SK-N-SH (cell line): ENCODE results near the gene NRM. TPM values are rescaled to one million over a fixed set of nuclear protein-coding genes. Genes with fewer than 3 reads are reported as not detected.

ENCODE experiments used
- CTCF ChIA-PET: fragments of 300-600, 350-600 bp; formaldehyde crosslinking; extraction: SDS; loops from one replicate; lab custom pipeline; 2021; lab: Yijun Ruan, JAX
- POLR2A ChIA-PET: fragments of 350-600 bp; sonication (Branson Sonifier 250); formaldehyde crosslinking; extraction: SDS; loops from one replicate; lab custom pipeline; 2020; ENCODE audit warnings: antibody characterized with exemption, inconsistent platforms; lab: Yijun Ruan, JAX
- DNase-seq: peaks from one replicate; pipeline ENCODE4 v3.0.0; 2012
- H2AFZ ChIP-seq: fragments of 200-600 bp; sonication (generic); 2 replicates; pipeline ENCODE4 v1.8.1; 2016; ENCODE audit warnings: antibody characterized with exemption, mild to moderate bottlenecking, low read depth
- H3F3A ChIP-seq: fragments of 200-600 bp; sonication (generic); replicated peaks from 2 replicates; pipeline ENCODE3; 2016; ENCODE audit warnings: antibody characterized with exemption, mild to moderate bottlenecking; ENCODE audit not compliant: insufficient read depth
- H3K27ac ChIP-seq, 2 experiments: fragments of 200-500 bp in 1 of 2; fragments of 200-600 bp in 1 of 2; sonication (Bioruptor generic) in 1 of 2; sonication (generic), shearing (Covaris generic) in 1 of 2; 2 replicates each; pipeline versions ENCODE4 v1.5.1 to v1.6.1; 2014 to 2016; ENCODE audit warnings: low read depth in 2 of 2, inconsistent platforms in 1 of 2, low read length in 1 of 2, mild to moderate bottlenecking in 1 of 2, mixed read lengths in 1 of 2
- H3K27me3 ChIP-seq: fragments of 200-600 bp; sonication (generic), shearing (Covaris generic); 2 replicates; pipeline ENCODE4 v1.6.1; 2016; ENCODE audit warnings: mixed run types; ENCODE audit not compliant: insufficient read depth
- H3K36me3 ChIP-seq, 2 experiments: fragments of 200-500 bp in 1 of 2; fragments of 200-600 bp in 1 of 2; sonication (Bioruptor generic) in 1 of 2; sonication (generic) in 1 of 2; replicated peaks in 1 of 2; 2 replicates each; pipeline versions ENCODE3 to v1.5.1; 2014 to 2016; ENCODE audit warnings: low read length in 1 of 2, mild to moderate bottlenecking in 1 of 2; ENCODE audit not compliant: insufficient read depth in 2 of 2, control insufficient read depth in 1 of 2
- H3K4me1 ChIP-seq, 2 experiments: fragments of 200-500 bp in 1 of 2; fragments of 200-600 bp in 1 of 2; sonication (Bioruptor generic) in 1 of 2; sonication (generic), shearing (Covaris generic) in 1 of 2; 2 replicates each; pipeline versions ENCODE4 v1.5.1 to v1.6.1; 2014 to 2016; ENCODE audit warnings: low read depth in 1 of 2, low read length in 1 of 2, mixed run types in 1 of 2; ENCODE audit not compliant: insufficient read depth in 2 of 2, control insufficient read depth in 1 of 2
- H3K4me2 ChIP-seq: fragments of 200-600 bp; sonication (generic), shearing (Covaris generic); 2 replicates; pipeline ENCODE4 v1.6.1; 2017; ENCODE audit warnings: mixed run types
- H3K4me3 ChIP-seq, 2 experiments: fragments of 200-500 bp in 1 of 2; fragments of 200-600 bp in 1 of 2; sonication (Bioruptor generic) in 1 of 2; sonication (generic), shearing (Covaris generic) in 1 of 2; 2 replicates each; pipeline versions ENCODE4 v1.5.1 to v1.8.1; 2014 to 2016; ENCODE audit warnings: low read depth in 2 of 2, inconsistent platforms in 1 of 2, low read length in 1 of 2, mild to moderate bottlenecking in 1 of 2, mixed read lengths in 1 of 2, moderate library complexity in 1 of 2
- H3K79me2 ChIP-seq: fragments of 200-600 bp; sonication (generic); 2 replicates; pipeline ENCODE4 v1.8.1; 2017; ENCODE audit warnings: mild to moderate bottlenecking; ENCODE audit not compliant: insufficient read depth
- H3K9ac ChIP-seq: fragments of 200-600 bp; sonication (generic); 2 replicates; pipeline ENCODE4 v1.6.1; 2017; ENCODE audit warnings: mixed run types
- H3K9me2 ChIP-seq: fragments of 200-600 bp; sonication (generic); 2 replicates; pipeline ENCODE4 v1.6.1; 2017; ENCODE audit warnings: mixed run types
- H3K9me3 ChIP-seq: fragments of 200-600 bp; sonication (generic); 2 replicates; pipeline ENCODE4 v1.6.1; 2017; ENCODE audit warnings: mixed run types, mild to moderate bottlenecking, moderate library complexity
- H4K20me1 ChIP-seq: fragments of 200-600 bp; sonication (generic); 2 replicates; pipeline ENCODE4 v1.6.1; 2017; ENCODE audit warnings: mild to moderate bottlenecking, mixed run types; ENCODE audit not compliant: insufficient read depth
- MEF2A ChIP-seq: IDR thresholded peaks from 2 replicates; pipeline ENCODE4 v1.4.0; 2012; ENCODE audit warnings: low read depth, borderline replicate concordance
- MXI1 ChIP-seq: IDR thresholded peaks from 2 replicates; pipeline ENCODE4 v1.6.1; 2012; ENCODE audit warnings: mild to moderate bottlenecking, low read depth, low read length, improper control_type of control experiment
- NRF1 ChIP-seq: IDR thresholded peaks from 2 replicates; pipeline ENCODE4 v1.6.1; 2012; ENCODE audit warnings: low read depth, mild to moderate bottlenecking, low read length
- RCOR1 ChIP-seq: fragments of 150-350 bp; IDR thresholded peaks from 2 replicates; pipeline ENCODE4 v1.6.1; 2017; ENCODE audit warnings: antibody characterized with exemption, low read length
- RXRA ChIP-seq: IDR thresholded peaks from 2 replicates; pipeline ENCODE4 v1.4.0; 2012; ENCODE audit warnings: low read depth, mild to moderate bottlenecking, borderline replicate concordance
- SIN3A ChIP-seq: IDR thresholded peaks from 2 replicates; pipeline ENCODE4 v1.6.1; 2012; ENCODE audit warnings: low read depth, mild to moderate bottlenecking, low read length, moderate library complexity, borderline replicate concordance
- TAF1 ChIP-seq: IDR thresholded peaks from 2 replicates; pipeline ENCODE4 v1.6.1; 2012; ENCODE audit warnings: low read depth, mild to moderate bottlenecking, low read length, moderate library complexity, borderline replicate concordance
- TEAD4 ChIP-seq: IDR thresholded peaks from 2 replicates; pipeline ENCODE4 v1.4.0; 2012; ENCODE audit warnings: mild to moderate bottlenecking, borderline replicate concordance; ENCODE audit not compliant: insufficient read depth
- WGBS: methylation state at CpG from one replicate; pipeline ENCODE4 v1.1.6; 2017; ENCODE audit warnings: low lambda C conversion rate; 5-methylcytosine and 5-hydroxymethylcytosine counted together
- polyA plus RNA-seq, 3 experiments: library from polyadenylated mRNA; depleted of rRNA; stranded (reverse); fragments of >200 nt; gene quantifications; 2 replicates each; pipeline ENCODE4 v1.2.3, GENCODE V29; 2012
- TF ChIP-seq, protein P1 (sequence below): IDR thresholded peaks from 2 replicates; pipeline ENCODE4 v1.4.0; 2012; ENCODE audit warnings: low read depth
- TF ChIP-seq, protein P2 (sequence below): fragments of 200-600 bp; sonication (generic); IDR thresholded peaks from 2 replicates; pipeline ENCODE4 v1.6.1; 2017; ENCODE audit warnings: antibody characterized with exemption, mild to moderate bottlenecking, moderate library complexity
- TF ChIP-seq, protein P3 (sequence below): IDR thresholded peaks from 2 replicates; pipeline ENCODE4 v1.4.0; 2012; ENCODE audit warnings: low read depth, borderline replicate concordance
- TF ChIP-seq, protein P4 (sequence below): IDR thresholded peaks from 2 replicates; pipeline ENCODE4 v1.4.0; 2012; ENCODE audit warnings: low read depth, borderline replicate concordance

NRM gene
- polyA plus RNA-seq, 1 of the 3 experiments (the other 2 are of a cell fraction), result 26.8 TPM

DNA sequence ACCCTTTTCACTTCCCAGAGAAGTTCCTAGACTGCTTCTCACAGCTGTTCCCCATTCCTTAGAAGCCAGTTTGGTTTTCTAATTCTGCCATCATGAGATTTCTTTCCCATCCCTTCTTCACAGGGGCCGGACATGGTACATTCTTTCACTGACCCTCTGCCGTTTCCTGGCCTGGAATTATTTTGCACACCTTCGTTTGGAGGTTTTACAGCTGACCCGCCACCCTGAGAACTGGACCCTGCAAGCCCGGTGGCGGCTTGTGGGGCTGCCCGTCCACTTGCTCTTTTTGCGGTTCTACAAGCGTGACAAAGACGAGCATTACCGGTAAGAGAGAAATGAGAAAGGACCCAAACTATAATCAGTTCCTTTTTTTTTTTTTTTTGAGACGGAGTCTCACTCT lies 39.6 kb downstream of the NRM start:
- no peak overlapping the region for H3K27ac ChIP-seq
- H3K36me3 ChIP-seq, result peaks cover 23 to 32% of the 10 kb centered on the region in 2 experiments
- H4K20me1 ChIP-seq, result no peaks in the 10 kb centered on the region
- H3K4me1 ChIP-seq, result peaks cover 0 to 6% of the 10 kb centered on the region in 2 experiments; a peak in 2 of 4 replicates
- no peak for DNase-seq
- no peaks in the 10 kb centered on the region for H3K9me2 ChIP-seq
- peaks cover 9% of the 10 kb centered on the region for H3F3A ChIP-seq
- ChIA-PET POLR2A (interaction anchor here (1.4 kb wide), 1 partner anchor 10 kb away, joined by 3 read pairs; no protein-coding TSS in a partner anchor), CTCF (interaction anchor here (0.9 to 2.6 kb wide), 3 partner anchors 22 to 80 kb away, joined by 3 to 8 read pairs (median 7); partner anchors contain the start of gene DHX16)
- no peak overlapping the region for H3K4me2 ChIP-seq
- WGBS, result 94% methylated on average over 12 of the region's 12 CpGs
- H3K9me3 ChIP-seq, result no peaks in the 10 kb centered on the region
- TF ChIP-seq, protein P1, sequence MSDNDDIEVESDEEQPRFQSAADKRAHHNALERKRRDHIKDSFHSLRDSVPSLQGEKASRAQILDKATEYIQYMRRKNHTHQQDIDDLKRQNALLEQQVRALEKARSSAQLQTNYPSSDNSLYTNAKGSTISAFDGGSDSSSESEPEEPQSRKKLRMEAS, result no peak
- TF ChIP-seq, protein P2, sequence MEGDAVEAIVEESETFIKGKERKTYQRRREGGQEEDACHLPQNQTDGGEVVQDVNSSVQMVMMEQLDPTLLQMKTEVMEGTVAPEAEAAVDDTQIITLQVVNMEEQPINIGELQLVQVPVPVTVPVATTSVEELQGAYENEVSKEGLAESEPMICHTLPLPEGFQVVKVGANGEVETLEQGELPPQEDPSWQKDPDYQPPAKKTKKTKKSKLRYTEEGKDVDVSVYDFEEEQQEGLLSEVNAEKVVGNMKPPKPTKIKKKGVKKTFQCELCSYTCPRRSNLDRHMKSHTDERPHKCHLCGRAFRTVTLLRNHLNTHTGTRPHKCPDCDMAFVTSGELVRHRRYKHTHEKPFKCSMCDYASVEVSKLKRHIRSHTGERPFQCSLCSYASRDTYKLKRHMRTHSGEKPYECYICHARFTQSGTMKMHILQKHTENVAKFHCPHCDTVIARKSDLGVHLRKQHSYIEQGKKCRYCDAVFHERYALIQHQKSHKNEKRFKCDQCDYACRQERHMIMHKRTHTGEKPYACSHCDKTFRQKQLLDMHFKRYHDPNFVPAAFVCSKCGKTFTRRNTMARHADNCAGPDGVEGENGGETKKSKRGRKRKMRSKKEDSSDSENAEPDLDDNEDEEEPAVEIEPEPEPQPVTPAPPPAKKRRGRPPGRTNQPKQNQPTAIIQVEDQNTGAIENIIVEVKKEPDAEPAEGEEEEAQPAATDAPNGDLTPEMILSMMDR, result no peak
- TF ChIP-seq RXRA, result no peak
- H3K27me3 ChIP-seq, result no peaks in the 10 kb centered on the region
- no peak overlapping the region for H2AFZ ChIP-seq
- peaks cover 25% of the 10 kb centered on the region; the same call in 1 of the 2 replicates for H3K79me2 ChIP-seq
- H3K4me3 ChIP-seq, result no peak overlapping the region
- no peak overlapping the region for H3K9ac ChIP-seq

DNA sequence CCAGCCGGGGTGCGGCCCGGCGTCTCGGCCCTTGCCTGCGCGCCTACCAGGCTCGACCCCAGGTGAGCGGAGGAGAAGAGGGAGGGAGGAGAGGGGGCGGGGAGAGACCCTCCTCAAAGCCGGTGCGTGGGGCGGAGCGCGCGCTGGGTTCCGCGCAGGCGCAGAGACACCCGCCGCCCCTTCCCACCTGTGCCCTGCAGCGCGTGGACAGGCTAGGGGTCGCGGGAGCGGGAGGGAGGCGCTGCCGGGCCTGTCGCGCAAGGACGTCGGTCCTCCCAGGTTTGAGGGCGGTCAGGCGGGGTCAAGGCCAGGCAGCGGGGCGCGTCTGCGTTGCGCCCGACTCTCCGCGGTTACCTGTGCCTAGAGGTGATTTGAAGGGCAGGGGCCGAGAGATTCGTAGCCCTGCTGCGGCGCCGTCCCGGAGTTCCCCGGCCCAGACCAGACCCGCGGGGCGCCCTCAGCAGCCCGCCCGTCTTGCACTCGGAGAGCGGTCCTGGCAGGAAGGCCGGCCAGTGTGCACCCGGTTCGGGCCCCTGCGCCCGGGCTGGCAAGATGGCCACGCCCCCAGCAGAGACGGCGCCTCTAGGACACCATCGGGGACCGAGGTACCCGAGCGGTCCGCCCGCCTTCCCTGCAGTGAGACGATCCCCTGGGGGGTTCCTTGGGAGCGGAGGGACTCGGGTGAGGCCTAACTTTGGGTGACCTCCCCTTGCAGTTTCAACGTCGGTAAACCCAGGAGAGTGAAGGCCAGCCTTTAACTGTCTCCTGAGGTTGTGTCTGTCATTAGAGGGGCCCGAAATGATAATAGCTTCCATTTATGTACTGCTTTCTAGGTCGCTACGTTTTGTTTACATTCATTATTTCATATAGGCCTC lies 43.3 kb downstream of the NRM start:
- DNase-seq, result peak; percentile 92
- Histone ChIP-seq H3K9me2 (no peaks in the 10 kb centered on the region), H2AFZ (peak overlapping the region; percentile 68), H3K9ac (peak overlapping the region; percentile 84), H3F3A (peaks cover 17% of the 10 kb centered on the region), H3K27ac (peak overlapping the region; percentile 77 to 94), H3K79me2 (peaks cover 32% of the 10 kb centered on the region), H3K4me2 (peak overlapping the region; percentile 97), H3K36me3 (peaks cover 26 to 35% of the 10 kb centered on the region in 2 experiments), H3K4me3 (peak overlapping the region; percentile 84), H3K27me3 (no peaks in the 10 kb centered on the region), H3K9me3 (no peaks in the 10 kb centered on the region), H4K20me1 (no peaks in the 10 kb centered on the region), H3K4me1 (peaks cover 0 to 6% of the 10 kb centered on the region in 2 experiments; a peak in 2 of 4 replicates)
- CTCF ChIA-PET, result interaction anchor here (0.6 to 0.9 kb wide), 4 partner anchors 18 to 815 kb away, joined by 3 read pairs; no protein-coding TSS in a partner anchor
- POLR2A ChIA-PET, result interaction anchor here (0.8 to 1.2 kb wide), 4 partner anchors 25 to 74 kb away, joined by 4 to 7 read pairs (median 4); partner anchors contain the start of gene DHX16
- TF ChIP-seq MEF2A, result no peak
- TF ChIP-seq, protein P3, sequence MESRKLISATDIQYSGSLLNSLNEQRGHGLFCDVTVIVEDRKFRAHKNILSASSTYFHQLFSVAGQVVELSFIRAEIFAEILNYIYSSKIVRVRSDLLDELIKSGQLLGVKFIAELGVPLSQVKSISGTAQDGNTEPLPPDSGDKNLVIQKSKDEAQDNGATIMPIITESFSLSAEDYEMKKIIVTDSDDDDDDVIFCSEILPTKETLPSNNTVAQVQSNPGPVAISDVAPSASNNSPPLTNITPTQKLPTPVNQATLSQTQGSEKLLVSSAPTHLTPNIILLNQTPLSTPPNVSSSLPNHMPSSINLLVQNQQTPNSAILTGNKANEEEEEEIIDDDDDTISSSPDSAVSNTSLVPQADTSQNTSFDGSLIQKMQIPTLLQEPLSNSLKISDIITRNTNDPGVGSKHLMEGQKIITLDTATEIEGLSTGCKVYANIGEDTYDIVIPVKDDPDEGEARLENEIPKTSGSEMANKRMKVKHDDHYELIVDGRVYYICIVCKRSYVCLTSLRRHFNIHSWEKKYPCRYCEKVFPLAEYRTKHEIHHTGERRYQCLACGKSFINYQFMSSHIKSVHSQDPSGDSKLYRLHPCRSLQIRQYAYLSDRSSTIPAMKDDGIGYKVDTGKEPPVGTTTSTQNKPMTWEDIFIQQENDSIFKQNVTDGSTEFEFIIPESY, result no peak
- no peak; the same call in 1 of the 2 replicates for TF ChIP-seq TAF1
- no peak for TF ChIP-seq TEAD4
- TF ChIP-seq MXI1, result peak; percentile 66
- no peak for TF ChIP-seq RCOR1
- TF ChIP-seq, protein P4, sequence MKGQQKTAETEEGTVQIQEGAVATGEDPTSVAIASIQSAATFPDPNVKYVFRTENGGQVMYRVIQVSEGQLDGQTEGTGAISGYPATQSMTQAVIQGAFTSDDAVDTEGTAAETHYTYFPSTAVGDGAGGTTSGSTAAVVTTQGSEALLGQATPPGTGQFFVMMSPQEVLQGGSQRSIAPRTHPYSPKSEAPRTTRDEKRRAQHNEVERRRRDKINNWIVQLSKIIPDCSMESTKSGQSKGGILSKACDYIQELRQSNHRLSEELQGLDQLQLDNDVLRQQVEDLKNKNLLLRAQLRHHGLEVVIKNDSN, result peak; percentile 25; the same call in 1 of the 2 replicates
- peak; percentile 77 for TF ChIP-seq NRF1
- TF ChIP-seq, protein P1, result peak; percentile 44; the same call in 1 of the 2 replicates
- TF ChIP-seq SIN3A, result peak; percentile 69; the same call in 1 of the 2 replicates
- TF ChIP-seq RXRA, result no peak
- WGBS, result 1% methylated on average over 24 of the region's 78 CpGs
